Measurements from ENCODE around the gene ATXN2.
"Not testable (repeated sequence)": the region's sequence is repeated elsewhere in the genome, so short reads cannot be mapped to it uniquely, and the experiment has no call there.

ATXN2 gene

GRCh38 chr12:111599453-111600204, 514 bp upstream of the ATXN2 start:
- DNase-seq (ENCODE audit: low spot score): peak; percentile 92

- DNase-seq (ENCODE audit: low spot score): peak; percentile 37
These were observed 1.1 kb downstream of the ATXN2 start for GRCh38 chr12:111597831-111598636.

GRCh38 chr12:111596985-111597830, 1.9 kb downstream of the ATXN2 start:
- DNase-seq (ENCODE audit: low spot score): peak; percentile 65

GRCh38 chr12:111595341-111595835, 3.7 kb downstream of the ATXN2 start:
- DNase-seq (ENCODE audit: low spot score): not testable (repeated sequence)

GRCh38 chr12:111591399-111592010, 7.6 kb downstream of the ATXN2 start:
- not testable (repeated sequence) for DNase-seq (ENCODE audit: low spot score)

- no peak for DNase-seq (ENCODE audit: low spot score)
These were observed 8.6 kb downstream of the ATXN2 start for GRCh38 chr12:111590552-111590951.

- no peak for DNase-seq (ENCODE audit: low spot score)
These were observed 9.5 kb downstream of the ATXN2 start for GRCh38 chr12:111589601-111590000.

GRCh38 chr12:111588010-111588409, 11.1 kb downstream of the ATXN2 start:
- DNase-seq (ENCODE audit: low spot score): no peak

GRCh38 chr12:111586986-111587385, 12.1 kb downstream of the ATXN2 start:
- DNase-seq (ENCODE audit: low spot score): no peak

- no peak for DNase-seq (ENCODE audit: low spot score)
These were observed 13.4 kb downstream of the ATXN2 start for GRCh38 chr12:111585690-111586089.

- no peak for DNase-seq (ENCODE audit: low spot score)
These were observed 14.2 kb downstream of the ATXN2 start for GRCh38 chr12:111584959-111585358.

- not testable (repeated sequence) for DNase-seq (ENCODE audit: low spot score)
These were observed 15.6 kb downstream of the ATXN2 start for GRCh38 chr12:111583506-111583905.

GRCh38 chr12:111582133-111582747, 16.9 kb downstream of the ATXN2 start:
- DNase-seq (ENCODE audit: low spot score): no peak

GRCh38 chr12:111581434-111582132, 17.5 kb downstream of the ATXN2 start:
- no peak for DNase-seq (ENCODE audit: low spot score)

- DNase-seq (ENCODE audit: low spot score): no peak
These were observed 18.4 kb downstream of the ATXN2 start for GRCh38 chr12:111580737-111581136.

GRCh38 chr12:111580119-111580425, 19.0 kb downstream of the ATXN2 start:
- DNase-seq (ENCODE audit: low spot score): no peak

GRCh38 chr12:111578971-111579340, 20.2 kb downstream of the ATXN2 start:
- DNase-seq (ENCODE audit: low spot score): no peak

GRCh38 chr12:111578276-111578970, 20.7 kb downstream of the ATXN2 start:
- DNase-seq (ENCODE audit: low spot score): no peak

- DNase-seq (ENCODE audit: low spot score): no peak
These were observed 24.2 kb downstream of the ATXN2 start for GRCh38 chr12:111574797-111575443.

GRCh38 chr12:111573476-111573875, 25.6 kb downstream of the ATXN2 start:
- DNase-seq (ENCODE audit: low spot score): no peak
